Neural progenitor cell (in vitro differentiated cells): Measurements from ENCODE around the gene RCE1. TPM values are rescaled to one million over a fixed set of nuclear protein-coding genes. Genes with fewer than 3 reads are reported as not detected.

Experiments used
- DNase-seq: peaks from one replicate; pipeline ENCODE4 v3.0.0-alpha.2; 2016; ENCODE audit warnings: low spot score
- H2AFZ ChIP-seq: fragments of 200-600 bp; sonication (generic); replicated peaks from 2 replicates; pipeline ENCODE4 v1.6.1; 2016; ENCODE audit warnings: antibody characterized with exemption
- H3F3A ChIP-seq: fragments of 200-600 bp; sonication (generic); 2 replicates; pipeline ENCODE4 v1.6.1; 2016; ENCODE audit warnings: antibody characterized with exemption, low read depth
- H3K27ac ChIP-seq: fragments of 200-600 bp; sonication (generic); 2 replicates; pipeline ENCODE4 v1.5.1; 2016; ENCODE audit warnings: mild to moderate bottlenecking
- H3K27me3 ChIP-seq: fragments of 200-600 bp; sonication (generic); 2 replicates; pipeline ENCODE4 v1.6.1; 2016; ENCODE audit warnings: mild to moderate bottlenecking, moderate library complexity
- H3K36me3 ChIP-seq: fragments of 200-600 bp; sonication (generic); 2 replicates; pipeline ENCODE4 v1.5.1; 2016
- H3K4me1 ChIP-seq: fragments of 200-600 bp; sonication (generic); 2 replicates; pipeline ENCODE4 v1.6.1; 2016; ENCODE audit warnings: mixed run types
- H3K4me2 ChIP-seq: fragments of 200-600 bp; sonication (generic); 2 replicates; pipeline ENCODE4 v1.6.1; 2016
- H3K4me3 ChIP-seq: fragments of 200-600 bp; sonication (generic); 2 replicates; pipeline ENCODE4 v1.5.1; 2016
- H3K79me2 ChIP-seq: fragments of 200-600 bp; sonication (generic); 2 replicates; pipeline ENCODE4 v1.6.1; 2016; ENCODE audit warnings: low read depth
- H3K9ac ChIP-seq: fragments of 200-600 bp; sonication (generic); 2 replicates; pipeline ENCODE4 v1.6.1; 2016
- H3K9me3 ChIP-seq: fragments of 200-600 bp; sonication (generic); 2 replicates; pipeline ENCODE4 v1.5.1; 2016; ENCODE audit warnings: low read depth
- H4K20me1 ChIP-seq: fragments of 200-600 bp; sonication (generic); 2 replicates; pipeline ENCODE4 v1.6.1; 2016; ENCODE audit warnings: low read depth
- H3K27ac Mint-ChIP-seq: 3 replicates; pipeline ENCODE4 v1.8.0; 2021; ENCODE audit warnings: mixed read lengths
- H3K27me3 Mint-ChIP-seq: 2 replicates; pipeline ENCODE4 v1.8.0; 2022; ENCODE audit warnings: low read depth, mild to moderate bottlenecking, inconsistent platforms, moderate library complexity, mixed read lengths; ENCODE audit not compliant: insufficient read depth
- H3K36me3 Mint-ChIP-seq: 3 replicates; pipeline ENCODE4 v1.8.0; 2021; ENCODE audit warnings: mixed read lengths
- H3K4me1 Mint-ChIP-seq: 3 replicates; pipeline ENCODE4 v1.8.0; 2021; ENCODE audit warnings: mixed read lengths
- H3K4me3 Mint-ChIP-seq: 3 replicates; pipeline ENCODE4 v1.8.0; 2021; ENCODE audit warnings: mild to moderate bottlenecking, moderate library complexity, mixed read lengths
- H3K9me3 Mint-ChIP-seq: 3 replicates; pipeline ENCODE4 v1.8.0; 2020; ENCODE audit warnings: mixed read lengths
- CTCF ChIP-seq: fragments of 200-600 bp; sonication (generic); IDR thresholded peaks from 2 replicates; pipeline ENCODE4 v1.5.1; 2017; ENCODE audit warnings: antibody characterized with exemption, mild to moderate bottlenecking
- EZH2 ChIP-seq: fragments of 200-600 bp; sonication (generic); IDR thresholded peaks from 2 replicates; pipeline ENCODE4 v1.6.1; 2017; ENCODE audit warnings: antibody characterized with exemption, mild to moderate bottlenecking, moderate library complexity
- EZH2phosphoT487 ChIP-seq: fragments of 200-600 bp; sonication (generic); IDR thresholded peaks from 2 replicates; pipeline ENCODE4 v1.6.1; 2017; ENCODE audit warnings: antibody characterized with exemption
- total RNA-seq: library from RNA; depleted of rRNA; stranded (reverse); fragments of >200 nt; gene quantifications from 2 replicates; pipeline ENCODE4 v1.2.3, GENCODE V29; 2015; ENCODE audit warnings: low replicate concordance

RCE1 gene
- total RNA-seq, 1 donor from 2014 or later, result 13.7 TPM

- Histone ChIP-seq H3K9me3 (no peaks in the 10 kb centered on the region), H2AFZ (no peak overlapping the region), H3K27ac (no peak overlapping the region), H3K36me3 (no peaks in the 10 kb centered on the region), H3F3A (peaks cover 14% of the 10 kb centered on the region), H3K4me1 (peaks cover 10% of the 10 kb centered on the region), H4K20me1 (peaks cover 5% of the 10 kb centered on the region), H3K9ac (no peak overlapping the region), H3K79me2 (no peaks in the 10 kb centered on the region), H3K27me3 (no peaks in the 10 kb centered on the region), H3K4me3 (no peak overlapping the region), H3K4me2 (no peak overlapping the region)
- H3K4me1 Mint-ChIP-seq, result peaks cover 13% of the 10 kb centered on the region
- H3K27me3 Mint-ChIP-seq, result peaks cover 12% of the 10 kb centered on the region
- no peaks in the 10 kb centered on the region for H3K9me3 Mint-ChIP-seq
- no peak for TF ChIP-seq CTCF
- TF ChIP-seq EZH2, result no peak
- TF ChIP-seq EZH2phosphoT487, result no peak
- no peak overlapping the region for H3K27ac Mint-ChIP-seq
- no peaks in the 10 kb centered on the region for H3K36me3 Mint-ChIP-seq
- DNase-seq, result no peak
- H3K4me3 Mint-ChIP-seq, result peak overlapping the region; percentile 83
These were observed 15.1 kb downstream of the RCE1 start for GRCh38 chr11:66858186-66858938.

- no peak overlapping the region for H3K9ac ChIP-seq
- DNase-seq, result no peak
These were observed 15.9 kb downstream of the RCE1 start for GRCh38 chr11:66858939-66859685.

GRCh38 chr11:66859686-66860448, 16.6 kb downstream of the RCE1 start:
- no peaks in the 10 kb centered on the region for H3K36me3 ChIP-seq

More at GRCh38 chr11:66858939-66859685, 15.9 kb downstream of the RCE1 start:
- H3K4me1 ChIP-seq, result peaks cover 10% of the 10 kb centered on the region
- no peak overlapping the region for H3K27ac Mint-ChIP-seq
- H3K27me3 Mint-ChIP-seq, result peaks cover 12% of the 10 kb centered on the region
- H3K4me3 ChIP-seq, result no peak overlapping the region
- peaks cover 14% of the 10 kb centered on the region for H3F3A ChIP-seq
- H3K9me3 Mint-ChIP-seq, result no peaks in the 10 kb centered on the region
- H3K36me3 Mint-ChIP-seq, result no peaks in the 10 kb centered on the region
- TF ChIP-seq CTCF (no peak), EZH2 (no peak), EZH2phosphoT487 (no peak)
- peaks cover 5% of the 10 kb centered on the region for H4K20me1 ChIP-seq
- H2AFZ ChIP-seq, result no peak overlapping the region
- H3K4me3 Mint-ChIP-seq, result no peak overlapping the region
- H3K36me3 ChIP-seq, result no peaks in the 10 kb centered on the region
- no peaks in the 10 kb centered on the region for H3K9me3 ChIP-seq
- H3K79me2 ChIP-seq, result no peaks in the 10 kb centered on the region
- H3K27me3 ChIP-seq, result no peaks in the 10 kb centered on the region
- no peak overlapping the region for H3K27ac ChIP-seq
- H3K4me2 ChIP-seq, result no peak overlapping the region
- peaks cover 9% of the 10 kb centered on the region for H3K4me1 Mint-ChIP-seq

More at GRCh38 chr11:66859686-66860448, 16.6 kb downstream of the RCE1 start:
- H3K36me3 Mint-ChIP-seq, result no peaks in the 10 kb centered on the region
- peaks cover 12% of the 10 kb centered on the region for H3K27me3 Mint-ChIP-seq
- H3K27ac Mint-ChIP-seq, result no peak overlapping the region
- Histone ChIP-seq H3K4me2 (no peak overlapping the region), H2AFZ (no peak overlapping the region), H4K20me1 (peaks cover 5% of the 10 kb centered on the region), H3K4me1 (peaks cover 10% of the 10 kb centered on the region), H3F3A (peaks cover 14% of the 10 kb centered on the region), H3K27ac (peak overlapping the region; percentile 13), H3K9me3 (no peaks in the 10 kb centered on the region), H3K79me2 (no peaks in the 10 kb centered on the region), H3K27me3 (no peaks in the 10 kb centered on the region), H3K9ac (no peak overlapping the region), H3K4me3 (no peak overlapping the region)
- H3K4me1 Mint-ChIP-seq, result peaks cover 11% of the 10 kb centered on the region
- no peaks in the 10 kb centered on the region for H3K9me3 Mint-ChIP-seq
- H3K4me3 Mint-ChIP-seq, result no peak overlapping the region
- TF ChIP-seq CTCF (no peak), EZH2 (no peak), EZH2phosphoT487 (no peak)
- DNase-seq, result no peak
